Stimulated activated CD4-positive, alpha-beta T cell treated with anti-CD3 and anti-CD28 coated beads, TNF-alpha, amount 100 ng/mL, for 48 hours (primary cell): ENCODE results near the gene KCNB1.

ENCODE experiments used
- DNase-seq, 3 donors: peaks; one replicate each; pipeline ENCODE4 v3.0.0-alpha.2; 2020; ENCODE audit warnings: low read depth in 3 of 3

The KCNB1 gene

GRCh38 chr20:49482621-49483017 is at the start of gene KCNB1:
Gene KCNB1, minus strand, starts transcription at chr20:49482668. Its CDS starts 188 bp downstream, at chr20:49482480.
- peak; percentile 9 to 31 (median 16) for DNase-seq

GRCh38 chr20:49529470-49529869 is 47.0 kb upstream of the KCNB1 start:
- DNase-seq: no peak

- DNase-seq: no peak
Observed at GRCh38 chr20:49526568-49526967, 44.1 kb upstream of the KCNB1 start.

- DNase-seq: no peak
Observed at GRCh38 chr20:49526056-49526455, 43.6 kb upstream of the KCNB1 start.

- DNase-seq: no peak
Observed at GRCh38 chr20:49523767-49524360, 41.4 kb upstream of the KCNB1 start.

GRCh38 chr20:49521356-49521755 is 38.9 kb upstream of the KCNB1 start:
- no peak for DNase-seq

- no peak for DNase-seq
Observed at GRCh38 chr20:49519777-49520359, 37.4 kb upstream of the KCNB1 start.

GRCh38 chr20:49519212-49519712 is 36.8 kb upstream of the KCNB1 start:
- DNase-seq: no peak

GRCh38 chr20:49518576-49518975 is 36.1 kb upstream of the KCNB1 start:
- no peak for DNase-seq

- DNase-seq: no peak
Observed at GRCh38 chr20:49517805-49518100, 35.3 kb upstream of the KCNB1 start.

- DNase-seq: no peak
Observed at GRCh38 chr20:49516916-49517804, 34.7 kb upstream of the KCNB1 start.

- no peak for DNase-seq
Observed at GRCh38 chr20:49515586-49515985, 33.1 kb upstream of the KCNB1 start.

- no peak for DNase-seq
Observed at GRCh38 chr20:49513517-49513916, 31.0 kb upstream of the KCNB1 start.

GRCh38 chr20:49513009-49513408 is 30.5 kb upstream of the KCNB1 start:
- DNase-seq: no peak

GRCh38 chr20:49511788-49512525 is 29.5 kb upstream of the KCNB1 start:
- no peak for DNase-seq

GRCh38 chr20:49510562-49511122 is 28.2 kb upstream of the KCNB1 start:
- DNase-seq: no peak

GRCh38 chr20:49508435-49509199 is 26.1 kb upstream of the KCNB1 start:
- no peak for DNase-seq

- DNase-seq: no peak
Observed at GRCh38 chr20:49507741-49508434, 25.4 kb upstream of the KCNB1 start.

- DNase-seq: no peak
Observed at GRCh38 chr20:49505518-49505917, 23.1 kb upstream of the KCNB1 start.

- DNase-seq: no peak
Observed at GRCh38 chr20:49503176-49503575, 20.7 kb upstream of the KCNB1 start.
